Stimulated activated CD8-positive, alpha-beta memory T cell treated with anti-CD3 and anti-CD28 coated beads, Interleukin-7, amount 100 ng/mL, for 1 hour (primary cell): Measurements from ENCODE around the gene IL4R.
"Not testable (repeated sequence)": the region's sequence is repeated elsewhere in the genome, so short reads cannot be mapped to it uniquely, and the experiment has no call there.

Experiments used
- DNase-seq, 2 donors: peaks; one replicate each; pipeline ENCODE4 v3.0.0-alpha.2; 2020; ENCODE audit warnings: low read depth in 2 of 2

Gene IL4R

GRCh38 chr16:27329376-27330079 is 15.8 kb downstream of the IL4R start:
- DNase-seq, result not testable (repeated sequence)

GRCh38 chr16:27330542-27330941 is 16.8 kb downstream of the IL4R start:
- no peak for DNase-seq

GRCh38 chr16:27332105-27332504 is 18.3 kb downstream of the IL4R start:
- DNase-seq, result no peak

GRCh38 chr16:27333104-27333503 is 19.3 kb downstream of the IL4R start:
- no peak for DNase-seq

GRCh38 chr16:27333549-27333948 is 19.8 kb downstream of the IL4R start:
- no peak for DNase-seq

- no peak for DNase-seq
Observed at GRCh38 chr16:27334192-27334764, 20.5 kb downstream of the IL4R start.

GRCh38 chr16:27334838-27335237 is 21.1 kb downstream of the IL4R start:
- DNase-seq, result no peak

GRCh38 chr16:27335349-27336053 is 21.7 kb downstream of the IL4R start:
- DNase-seq, result no peak

- DNase-seq, result no peak
Observed at GRCh38 chr16:27337024-27337423, 23.2 kb downstream of the IL4R start.

GRCh38 chr16:27339180-27339579 is 25.4 kb downstream of the IL4R start:
- DNase-seq, result no peak

GRCh38 chr16:27340654-27341053 is 26.9 kb downstream of the IL4R start:
- DNase-seq, result no peak

GRCh38 chr16:27341549-27341948 is 27.8 kb downstream of the IL4R start:
- no peak for DNase-seq

GRCh38 chr16:27341971-27342370 is 28.2 kb downstream of the IL4R start:
- DNase-seq, result no peak

GRCh38 chr16:27344721-27345120 is 30.9 kb downstream of the IL4R start:
- no peak for DNase-seq

GRCh38 chr16:27345201-27345600 is 31.4 kb downstream of the IL4R start:
- DNase-seq, result no peak

- no peak for DNase-seq
Observed at GRCh38 chr16:27346819-27347218, 33.0 kb downstream of the IL4R start.

GRCh38 chr16:27347930-27348685 is 34.3 kb downstream of the IL4R start:
- no peak for DNase-seq

- no peak for DNase-seq
Observed at GRCh38 chr16:27349276-27349675, 35.5 kb downstream of the IL4R start.

GRCh38 chr16:27350006-27350405 is 36.2 kb downstream of the IL4R start:
- no peak for DNase-seq

GRCh38 chr16:27351989-27352388 is 38.2 kb downstream of the IL4R start:
- DNase-seq, result no peak

GRCh38 chr16:27353853-27354252 is 40.1 kb downstream of the IL4R start:
- no peak for DNase-seq

- DNase-seq, result no peak
Observed at GRCh38 chr16:27355610-27356009, 41.8 kb downstream of the IL4R start.
